ENCODE data around the gene DCTPP1. TPM values are rescaled to one million over a fixed set of nuclear protein-coding genes. Genes with fewer than 3 reads are reported as not detected.
"Not testable (repeated sequence)": the region's sequence is repeated elsewhere in the genome, so short reads cannot be mapped to it uniquely, and the experiment has no call there.

Gene DCTPP1
- total RNA-seq (10 to 100 TPM; 18.1 to 23.0 TPM), polyA plus RNA-seq (ENCODE audit: insufficient read length in 2 of 2) (10 to 100 TPM; 47.6 to 49.5 TPM)
- long read RNA-seq, donor 1, transcript DCTPP1-201 (3 exons, 1,222 nt): major isoform, 48 of 54 reads
- long read RNA-seq, donor 1, transcript DCTPP1-204 (2 exons, 853 nt): minor isoform, 6 of 54 reads
- long read RNA-seq, donor 1, partial matches to known transcripts: 0 of 54 reads
- long read RNA-seq, donor 1, other reads (novel, unspliced or antisense): 0 of 54 reads
- long read RNA-seq, donor 2, transcript DCTPP1-201 (3 exons, 1,222 nt): major isoform, 11 of 12 reads
- long read RNA-seq, donor 2, partial matches to known transcripts: 0 of 12 reads
- long read RNA-seq, donor 2, other reads (novel, unspliced or antisense): 0 of 12 reads
- long read RNA-seq, donor 3, transcript DCTPP1-201 (3 exons, 1,222 nt): major isoform, 24 of 32 reads
- long read RNA-seq, donor 3, partial matches to known transcripts: 6 of 32 reads
- long read RNA-seq, donor 3, other reads (novel, unspliced or antisense): 0 of 32 reads
- long read RNA-seq, donor 4, transcript DCTPP1-204 (2 exons, 853 nt): minor isoform, 7 of 68 reads
- long read RNA-seq, donor 4, transcript DCTPP1-201 (3 exons, 1,222 nt): major isoform, 61 of 68 reads
- long read RNA-seq, donor 4, partial matches to known transcripts: 0 of 68 reads
- long read RNA-seq, donor 4, other reads (novel, unspliced or antisense): 0 of 68 reads

GRCh38 chr16:30429678-30430427 is at the start of gene DCTPP1:
Gene DCTPP1, minus strand, starts transcription at chr16:30430030. Its CDS starts 50 bp downstream, at chr16:30429980.
- under 1% methylated on average over 39 of the region's 49 CpGs for WGBS (ENCODE audit: insufficient coverage)
- Histone ChIP-seq H3K27me3 (ENCODE audit: control insufficient read depth, insufficient read depth, low read length) (no peaks in the 10 kb centered on the region), H3K4me1 (ENCODE audit: control insufficient read depth, insufficient read depth, low read length) (peaks cover 21% of the 10 kb centered on the region), H3K4me3 (ENCODE audit: low read depth, low read length) (peak within 1 kb of the TSS; percentile 59), H3K36me3 (ENCODE audit: control insufficient read depth, insufficient read depth, low read length) (peaks cover 20% of the 10 kb centered on the region), H3K9me3 (ENCODE audit: control insufficient read depth, insufficient read depth, low read length) (no peaks in the 10 kb centered on the region), H3K27ac (ENCODE audit: low read depth, low read length) (peak within 1 kb of the TSS; percentile 49)
- DNase-seq (ENCODE audit: low read depth in 4 of 6, low spot score in 6 of 6): peak; percentile 93 to 100 (median 96)

- Histone ChIP-seq H3K4me3 (ENCODE audit: low read depth, low read length) (no peak overlapping the region), H3K36me3 (ENCODE audit: control insufficient read depth, insufficient read depth, low read length) (no peaks in the 10 kb centered on the region), H3K27ac (ENCODE audit: low read depth, low read length) (no peak overlapping the region), H3K27me3 (ENCODE audit: control insufficient read depth, insufficient read depth, low read length) (peaks cover 12% of the 10 kb centered on the region), H3K9me3 (ENCODE audit: control insufficient read depth, insufficient read depth, low read length) (no peaks in the 10 kb centered on the region), H3K4me1 (ENCODE audit: control insufficient read depth, insufficient read depth, low read length) (no peaks in the 10 kb centered on the region)
- WGBS (ENCODE audit: insufficient coverage): 87% methylated on average over 8 of the region's 12 CpGs
- DNase-seq (ENCODE audit: low read depth in 4 of 6, low spot score in 6 of 6): no peak
Observed at GRCh38 chr16:30478766-30479478, 49.1 kb upstream of the DCTPP1 start.

GRCh38 chr16:30477773-30478172 is 47.9 kb upstream of the DCTPP1 start:
- peaks cover 20% of the 10 kb centered on the region for H3K27me3 ChIP-seq (ENCODE audit: control insufficient read depth, insufficient read depth, low read length)
- 95% methylated on average over 3 of the region's 3 CpGs for WGBS (ENCODE audit: insufficient coverage)
- H3K4me3 ChIP-seq (ENCODE audit: low read depth, low read length); H3K36me3 ChIP-seq (ENCODE audit: control insufficient read depth, insufficient read depth, low read length); H3K4me1 ChIP-seq (ENCODE audit: control insufficient read depth, insufficient read depth, low read length); DNase-seq (ENCODE audit: low read depth in 4 of 6, low spot score in 6 of 6); H3K27ac ChIP-seq (ENCODE audit: low read depth, low read length); H3K9me3 ChIP-seq (ENCODE audit: control insufficient read depth, insufficient read depth, low read length): not testable (repeated sequence)

- H3K27me3 ChIP-seq (ENCODE audit: control insufficient read depth, insufficient read depth, low read length): peaks cover 25% of the 10 kb centered on the region
- H3K4me1 ChIP-seq (ENCODE audit: control insufficient read depth, insufficient read depth, low read length): no peaks in the 10 kb centered on the region
- H3K27ac ChIP-seq (ENCODE audit: low read depth, low read length): no peak overlapping the region
- H3K36me3 ChIP-seq (ENCODE audit: control insufficient read depth, insufficient read depth, low read length): no peaks in the 10 kb centered on the region
- 76% methylated on average over 2 of the region's 3 CpGs for WGBS (ENCODE audit: insufficient coverage)
- H3K9me3 ChIP-seq (ENCODE audit: control insufficient read depth, insufficient read depth, low read length): no peaks in the 10 kb centered on the region
- DNase-seq (ENCODE audit: low read depth in 4 of 6, low spot score in 6 of 6): no peak
- no peak overlapping the region for H3K4me3 ChIP-seq (ENCODE audit: low read depth, low read length)
Observed at GRCh38 chr16:30476991-30477390, 47.2 kb upstream of the DCTPP1 start.

- Histone ChIP-seq H3K4me3 (ENCODE audit: low read depth, low read length) (no peak overlapping the region), H3K27ac (ENCODE audit: low read depth, low read length) (no peak overlapping the region), H3K27me3 (ENCODE audit: control insufficient read depth, insufficient read depth, low read length) (peaks cover 27% of the 10 kb centered on the region), H3K4me1 (ENCODE audit: control insufficient read depth, insufficient read depth, low read length) (no peaks in the 10 kb centered on the region), H3K36me3 (ENCODE audit: control insufficient read depth, insufficient read depth, low read length) (no peaks in the 10 kb centered on the region), H3K9me3 (ENCODE audit: control insufficient read depth, insufficient read depth, low read length) (no peaks in the 10 kb centered on the region)
- 79% methylated on average over 2 of the region's 7 CpGs for WGBS (ENCODE audit: insufficient coverage)
- no peak for DNase-seq (ENCODE audit: low read depth in 4 of 6, low spot score in 6 of 6)
Observed at GRCh38 chr16:30474684-30475083, 44.9 kb upstream of the DCTPP1 start.

- no peak overlapping the region for H3K27ac ChIP-seq (ENCODE audit: low read depth, low read length)
- H3K4me1 ChIP-seq (ENCODE audit: control insufficient read depth, insufficient read depth, low read length): no peaks in the 10 kb centered on the region
- no peak for DNase-seq (ENCODE audit: low read depth in 4 of 6, low spot score in 6 of 6)
- H3K36me3 ChIP-seq (ENCODE audit: control insufficient read depth, insufficient read depth, low read length): no peaks in the 10 kb centered on the region
- no peak overlapping the region for H3K4me3 ChIP-seq (ENCODE audit: low read depth, low read length)
- H3K27me3 ChIP-seq (ENCODE audit: control insufficient read depth, insufficient read depth, low read length): peaks cover 27% of the 10 kb centered on the region
- no peaks in the 10 kb centered on the region for H3K9me3 ChIP-seq (ENCODE audit: control insufficient read depth, insufficient read depth, low read length)
- 22% methylated on average over 35 of the region's 35 CpGs for WGBS (ENCODE audit: insufficient coverage)
Observed at GRCh38 chr16:30474074-30474452, 44.2 kb upstream of the DCTPP1 start.

- WGBS (ENCODE audit: insufficient coverage): 65% methylated on average over 13 of the region's 19 CpGs
- Histone ChIP-seq H3K4me3 (ENCODE audit: low read depth, low read length) (no peak overlapping the region), H3K36me3 (ENCODE audit: control insufficient read depth, insufficient read depth, low read length) (no peaks in the 10 kb centered on the region), H3K9me3 (ENCODE audit: control insufficient read depth, insufficient read depth, low read length) (no peaks in the 10 kb centered on the region), H3K27me3 (ENCODE audit: control insufficient read depth, insufficient read depth, low read length) (peaks cover 27% of the 10 kb centered on the region), H3K27ac (ENCODE audit: low read depth, low read length) (no peak overlapping the region), H3K4me1 (ENCODE audit: control insufficient read depth, insufficient read depth, low read length) (no peaks in the 10 kb centered on the region)
- DNase-seq (ENCODE audit: low read depth in 4 of 6, low spot score in 6 of 6): no peak
Observed at GRCh38 chr16:30473231-30474073, 43.6 kb upstream of the DCTPP1 start.

GRCh38 chr16:30472328-30472942 is 42.6 kb upstream of the DCTPP1 start, which contains the start of gene ITGAL:
Gene ITGAL, plus strand, starts transcription at chr16:30472742. Its CDS starts 96 bp downstream, at chr16:30472838.
- no peak within 1 kb of the TSS for H3K27ac ChIP-seq (ENCODE audit: low read depth, low read length)
- no peaks in the 10 kb centered on the region for H3K4me1 ChIP-seq (ENCODE audit: control insufficient read depth, insufficient read depth, low read length)
- H3K27me3 ChIP-seq (ENCODE audit: control insufficient read depth, insufficient read depth, low read length): peaks cover 27% of the 10 kb centered on the region
- no peaks in the 10 kb centered on the region for H3K36me3 ChIP-seq (ENCODE audit: control insufficient read depth, insufficient read depth, low read length)
- no peak for DNase-seq (ENCODE audit: low read depth in 4 of 6, low spot score in 6 of 6)
- WGBS (ENCODE audit: insufficient coverage): 72% methylated on average over 7 of the region's 8 CpGs
- no peaks in the 10 kb centered on the region for H3K9me3 ChIP-seq (ENCODE audit: control insufficient read depth, insufficient read depth, low read length)
- H3K4me3 ChIP-seq (ENCODE audit: low read depth, low read length): no peak within 1 kb of the TSS
